Hypothalamus (tissue), 51 donors: ENCODE data around the gene PTPRN2.

ENCODE experiments used
- DNase-seq, 51 donors: peaks; one replicate each; lab custom pipeline; 2025; lab: John Stamatoyannopoulos, UW

Gene PTPRN2

GRCh38 chr7:158124671-158125079 lies 462.9 kb downstream of the PTPRN2 start:
- no peak for DNase-seq

GRCh38 chr7:158123753-158124152 lies 463.9 kb downstream of the PTPRN2 start:
- no peak for DNase-seq

- no peak for DNase-seq
These were observed 464.4 kb downstream of the PTPRN2 start for GRCh38 chr7:158123214-158123613.

- no peak for DNase-seq
These were observed 466.1 kb downstream of the PTPRN2 start for GRCh38 chr7:158121441-158122045.

- no peak for DNase-seq
These were observed 466.9 kb downstream of the PTPRN2 start for GRCh38 chr7:158120716-158121115.

GRCh38 chr7:158120316-158120715 lies 467.3 kb downstream of the PTPRN2 start:
- DNase-seq = no peak

GRCh38 chr7:158117341-158118222 lies 470.0 kb downstream of the PTPRN2 start:
- DNase-seq = no peak

GRCh38 chr7:158116235-158116634 lies 471.4 kb downstream of the PTPRN2 start:
- DNase-seq = no peak

GRCh38 chr7:158114056-158114850 lies 473.4 kb downstream of the PTPRN2 start:
- no peak for DNase-seq

- DNase-seq = no peak
These were observed 474.1 kb downstream of the PTPRN2 start for GRCh38 chr7:158113321-158114025.

- no peak for DNase-seq
These were observed 474.9 kb downstream of the PTPRN2 start for GRCh38 chr7:158112571-158113320.

- DNase-seq = no peak
These were observed 475.6 kb downstream of the PTPRN2 start for GRCh38 chr7:158111906-158112570.

GRCh38 chr7:158111049-158111751 lies 476.4 kb downstream of the PTPRN2 start:
- DNase-seq = no peak

GRCh38 chr7:158110661-158111048 lies 477.0 kb downstream of the PTPRN2 start:
- no peak for DNase-seq

- DNase-seq = no peak
These were observed 477.5 kb downstream of the PTPRN2 start for GRCh38 chr7:158110034-158110590.

- no peak for DNase-seq
These were observed 478.1 kb downstream of the PTPRN2 start for GRCh38 chr7:158109364-158110033.

GRCh38 chr7:158108646-158109293 lies 478.9 kb downstream of the PTPRN2 start:
- no peak for DNase-seq
